ENCODE measurements around the gene FOLR3.

DNA sequence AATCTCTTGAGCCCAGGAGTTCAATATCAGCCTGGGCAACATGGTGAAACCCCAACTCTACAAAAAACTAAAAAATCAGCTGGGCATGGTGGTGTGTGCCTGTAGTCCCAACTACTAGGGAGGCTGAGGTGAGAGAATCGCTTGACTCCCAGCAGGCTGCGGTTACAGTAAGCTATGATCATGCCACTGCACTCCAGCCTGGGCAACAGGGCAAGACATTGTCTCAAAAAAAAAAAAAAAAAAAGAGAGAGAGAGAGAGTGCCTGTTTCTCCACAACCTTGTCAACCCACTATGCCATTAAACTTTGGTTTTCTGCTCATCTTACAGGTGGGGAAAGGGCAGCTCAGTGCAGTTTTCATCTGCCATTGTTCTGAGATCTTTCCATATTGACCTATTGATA is 5.1 kb downstream of the FOLR3 start:
- no peak for TF ChIP-seq CTCF (conservative IDR thresholded peaks at IDR 0.05; ENCODE audit: low read depth, low read length)
- TF ChIP-seq, protein P1, sequence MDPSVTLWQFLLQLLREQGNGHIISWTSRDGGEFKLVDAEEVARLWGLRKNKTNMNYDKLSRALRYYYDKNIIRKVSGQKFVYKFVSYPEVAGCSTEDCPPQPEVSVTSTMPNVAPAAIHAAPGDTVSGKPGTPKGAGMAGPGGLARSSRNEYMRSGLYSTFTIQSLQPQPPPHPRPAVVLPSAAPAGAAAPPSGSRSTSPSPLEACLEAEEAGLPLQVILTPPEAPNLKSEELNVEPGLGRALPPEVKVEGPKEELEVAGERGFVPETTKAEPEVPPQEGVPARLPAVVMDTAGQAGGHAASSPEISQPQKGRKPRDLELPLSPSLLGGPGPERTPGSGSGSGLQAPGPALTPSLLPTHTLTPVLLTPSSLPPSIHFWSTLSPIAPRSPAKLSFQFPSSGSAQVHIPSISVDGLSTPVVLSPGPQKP (IDR thresholded peaks at IDR 0.05; ENCODE audit: borderline replicate concordance, low read depth, low read length), result no peak
- no peak for TF ChIP-seq POLR2A (IDR thresholded peaks at IDR 0.05; ENCODE audit: low read depth, low read length)
- no peak for TF ChIP-seq MAZ (IDR thresholded peaks at IDR 0.05; ENCODE audit: borderline replicate concordance, low read depth, low read length)
- no peak for TF ChIP-seq CEBPB (IDR thresholded peaks at IDR 0.05; ENCODE audit: low read depth, low read length)
- TF ChIP-seq USF2 (IDR thresholded peaks at IDR 0.05; ENCODE audit: low read depth, low read length), result no peak
- TF ChIP-seq BHLHE40 (IDR thresholded peaks at IDR 0.05; ENCODE audit: low read depth, low read length), result no peak
- no peak for TF ChIP-seq MAFK (IDR thresholded peaks at IDR 0.05; ENCODE audit: low read depth, low read length)
- no peak for TF ChIP-seq RAD21 (IDR thresholded peaks at IDR 0.05; ENCODE audit: low read length)
- no peak for TF ChIP-seq RFX5 (IDR thresholded peaks at IDR 0.05; ENCODE audit: low read depth, low read length)
- no peak for TF ChIP-seq RCOR1 (IDR thresholded peaks at IDR 0.05; ENCODE audit: insufficient replicate concordance, low read length)
- no peak for TF ChIP-seq MXI1 (IDR thresholded peaks at IDR 0.05; ENCODE audit: borderline replicate concordance, low read depth, low read length)
- no peak for TF ChIP-seq FOS (IDR thresholded peaks at IDR 0.05; ENCODE audit: low read depth, low read length)
- no peak for TF ChIP-seq SMC3 (IDR thresholded peaks at IDR 0.05; ENCODE audit: low read depth, low read length)

Measured in IMR-90 (cell line).